GM21360 (cell line): Measurements from ENCODE around the gene BCAS4.

Experiments used
- ATAC-seq: cut with Tn5 transposase; IDR thresholded peaks from one replicate; pipeline ENCODE4 v1.9.1; 2021; ENCODE audit warnings: mild to moderate bottlenecking, moderate library complexity; ENCODE audit not compliant: unreplicated experiment

The BCAS4 gene

GRCh38 chr20:50901301-50901700 lies 106.4 kb downstream of the BCAS4 start:
- ATAC-seq = no peak

GRCh38 chr20:50903353-50904051 lies 108.6 kb downstream of the BCAS4 start:
- ATAC-seq = no peak

GRCh38 chr20:50904067-50904570 lies 109.3 kb downstream of the BCAS4 start:
- no peak for ATAC-seq

- ATAC-seq = no peak
These were observed 114.6 kb downstream of the BCAS4 start for GRCh38 chr20:50909413-50909812.

GRCh38 chr20:50911030-50911429 lies 116.2 kb downstream of the BCAS4 start:
- ATAC-seq = no peak

- no peak for ATAC-seq
These were observed 116.9 kb downstream of the BCAS4 start for GRCh38 chr20:50911716-50912115.

GRCh38 chr20:50913690-50914375 lies 119.0 kb downstream of the BCAS4 start:
- no peak for ATAC-seq

- ATAC-seq = no peak
These were observed 120.6 kb downstream of the BCAS4 start for GRCh38 chr20:50915424-50915823.

- ATAC-seq = no peak
These were observed 121.4 kb downstream of the BCAS4 start for GRCh38 chr20:50916257-50916656.

- ATAC-seq = no peak
These were observed 122.1 kb downstream of the BCAS4 start for GRCh38 chr20:50916934-50917333.

- ATAC-seq = no peak
These were observed 123.5 kb downstream of the BCAS4 start for GRCh38 chr20:50918403-50918802.

- no peak for ATAC-seq
These were observed 124.7 kb downstream of the BCAS4 start for GRCh38 chr20:50919567-50919966.

- ATAC-seq = no peak
These were observed 126.1 kb downstream of the BCAS4 start for GRCh38 chr20:50920997-50921396.

- ATAC-seq = no peak
These were observed 127.1 kb downstream of the BCAS4 start for GRCh38 chr20:50921803-50922501.

- ATAC-seq = no peak
These were observed 129.5 kb downstream of the BCAS4 start for GRCh38 chr20:50924261-50924920.

GRCh38 chr20:50926530-50926929 lies 131.7 kb downstream of the BCAS4 start:
- ATAC-seq = no peak
